Aorta (tissue), 5 donors: ENCODE measurements around the gene TADA1. TPM values are rescaled to one million over a fixed set of nuclear protein-coding genes. Genes with fewer than 3 reads are reported as not detected.

Source experiments
- ATAC-seq: fragments of 200-7000 bp; cut with Tn5 transposase; one replicate; pipeline ENCODE4 v1.9.1; 2022; ENCODE audit warnings: moderate library complexity; ENCODE audit not compliant: low FRiP score
- DNase-seq, 2 donors: peaks; one replicate each; pipeline ENCODE4 v3.0.0-alpha.2; 2020
- H3K27ac ChIP-seq, 2 donors: one replicate each; pipeline ENCODE4 v1.5.1; 2013; ENCODE audit warnings: low read length in 2 of 2, mild to moderate bottlenecking in 2 of 2, moderate library complexity in 2 of 2, control low read depth in 1 of 2, inconsistent platforms in 1 of 2, low read depth in 1 of 2
- H3K27me3 ChIP-seq, 2 donors: one replicate each; pipeline ENCODE4 v1.6.1; 2013; ENCODE audit warnings: control low read depth in 1 of 2, low read length in 1 of 2, mild to moderate bottlenecking in 1 of 2, moderate library complexity in 1 of 2; ENCODE audit not compliant: insufficient read depth in 2 of 2, control insufficient read depth in 1 of 2
- H3K36me3 ChIP-seq, 2 donors: one replicate each; pipeline ENCODE4 v1.6.1; 2013; ENCODE audit warnings: control low read depth in 1 of 2, low read length in 1 of 2, mild to moderate bottlenecking in 1 of 2; ENCODE audit not compliant: insufficient read depth in 2 of 2, control insufficient read depth in 1 of 2
- H3K4me1 ChIP-seq, 2 donors: one replicate each; pipeline ENCODE4 v1.6.1; 2013; ENCODE audit warnings: low read length in 2 of 2, control low read depth in 1 of 2, mild to moderate bottlenecking in 1 of 2, moderate library complexity in 1 of 2; ENCODE audit not compliant: insufficient read depth in 2 of 2, control insufficient read depth in 1 of 2
- H3K4me3 ChIP-seq, 2 donors: one replicate each; pipeline ENCODE4 v1.5.1; 2013; ENCODE audit warnings: low read length in 2 of 2, control low read depth in 1 of 2, mild to moderate bottlenecking in 1 of 2
- H3K9me3 ChIP-seq: one replicate; pipeline ENCODE4 v1.6.1; 2013; ENCODE audit warnings: mild to moderate bottlenecking, low read length; ENCODE audit not compliant: control insufficient read depth
- WGBS, 2 donors: extraction: QIAGEN DNeasy Blood & Tissue Kit; methylation state at CpG; one replicate each; pipeline ENCODE4 v1.1.7; 2013; 5-methylcytosine and 5-hydroxymethylcytosine counted together
- intact Hi-C, 2 donors: fragments of 100-400 bp; cut with DNase I; formaldehyde crosslinking; loops; one replicate each; pipeline versions ENCODE4 v1.14.2 to v1.15.0; 2022
- polyA plus RNA-seq, 2 donors: library from polyadenylated mRNA; stranded (reverse); fragments of 200-250 nt; gene quantifications; one replicate each; pipeline ENCODE4 v1.2.3, GENCODE V29; 2013
- total RNA-seq, 2 donors: library from RNA; stranded (reverse); fragmentation: NEBNext Ultra II Directional; extraction: Animal tissue kit (Norgen Biotek cat#: 25700); gene quantifications; one replicate each; pipeline ENCODE4 v1.2.1, GENCODE V29; 2021
- donor health status: healthy with polysubstance abuse.
- donor health status: Bipolar disorder and iron deficiency.
- donor health status: DM: no; HTN: no; CAD: no.
- donor health status: DM: no; HTN: no; CAD: no.
- donor health status: DM: yes; HTN: yes; CAD: no.

The TADA1 gene
- total and polyA plus RNA-seq, 4 donors, result 6.1 to 9.4 (median 6.6) TPM

- Histone ChIP-seq H3K9me3 (no peaks in the 10 kb centered on the region), H3K4me3 (no peak overlapping the region), H3K36me3 (no peaks in the 10 kb centered on the region), H3K4me1 (no peaks in the 10 kb centered on the region), H3K27me3 (no peaks in the 10 kb centered on the region), H3K27ac (no peak overlapping the region)
- 84 to 90% methylated on average over 1 of the region's 1 CpG for WGBS, 2 donors
- DNase-seq, result no peak
- ATAC-seq, result no peak
- intact Hi-C loops, result no loop called here
These were observed 27.2 kb upstream of the TADA1 start for GRCh38 chr1:166903232-166903631.

GRCh38 chr1:166902279-166902678 is 26.2 kb upstream of the TADA1 start:
- no peak overlapping the region for H3K27ac ChIP-seq
- 97 to 100% methylated on average over 1 of the region's 1 CpG for WGBS, 2 donors
- H3K4me1 ChIP-seq, result no peaks in the 10 kb centered on the region
- H3K27me3 ChIP-seq, result no peaks in the 10 kb centered on the region
- H3K9me3 ChIP-seq, result no peaks in the 10 kb centered on the region
- intact Hi-C loops, result no loop called here
- no peak for DNase-seq
- no peak overlapping the region for H3K4me3 ChIP-seq
- H3K36me3 ChIP-seq, result no peaks in the 10 kb centered on the region
- ATAC-seq, result no peak

- ATAC-seq (no peak), DNase-seq (no peak)
- Histone ChIP-seq H3K4me3 (no peak overlapping the region), H3K4me1 (no peaks in the 10 kb centered on the region), H3K27ac (no peak overlapping the region), H3K27me3 (no peaks in the 10 kb centered on the region), H3K36me3 (no peaks in the 10 kb centered on the region), H3K9me3 (no peaks in the 10 kb centered on the region)
- intact Hi-C loops, result no loop called here
- 13 to 14% methylated on average over 4 of the region's 4 CpGs for WGBS, 2 donors
These were observed 24.9 kb upstream of the TADA1 start for GRCh38 chr1:166900987-166901386.

- intact Hi-C loops, result no loop called here
- Histone ChIP-seq H3K36me3 (no peaks in the 10 kb centered on the region), H3K4me1 (no peaks in the 10 kb centered on the region), H3K27ac (no peak overlapping the region), H3K9me3 (no peaks in the 10 kb centered on the region), H3K4me3 (no peak overlapping the region), H3K27me3 (no peaks in the 10 kb centered on the region)
- no peak for DNase-seq
- no peak for ATAC-seq
These were observed 23.7 kb upstream of the TADA1 start for GRCh38 chr1:166899769-166900168.

GRCh38 chr1:166895766-166896165 is 19.7 kb upstream of the TADA1 start:
- H3K27ac ChIP-seq, result no peak overlapping the region
- no peaks in the 10 kb centered on the region for H3K9me3 ChIP-seq
- H3K36me3 ChIP-seq, result no peaks in the 10 kb centered on the region
- H3K27me3 ChIP-seq, result peaks cover 0 to 3% of the 10 kb centered on the region in 2 donors
- ATAC-seq (no peak), DNase-seq (no peak)
- H3K4me1 ChIP-seq, result no peaks in the 10 kb centered on the region
- intact Hi-C loops, result no loop called here
- no peak overlapping the region for H3K4me3 ChIP-seq
- WGBS, 2 donors, result 79 to 81% methylated on average over 4 of the region's 4 CpGs

- H3K9me3 ChIP-seq, result no peaks in the 10 kb centered on the region
- no peaks in the 10 kb centered on the region for H3K4me1 ChIP-seq
- no peak overlapping the region for H3K27ac ChIP-seq
- H3K4me3 ChIP-seq, result no peak overlapping the region
- no peaks in the 10 kb centered on the region for H3K36me3 ChIP-seq
- no peak for DNase-seq
- intact Hi-C loops, result loop anchor here in 1 of 2 donors (5.0 kb wide), 1 partner anchor 168 kb away; no protein-coding TSS in a partner anchor
- peaks cover 0 to 3% of the 10 kb centered on the region in 2 donors for H3K27me3 ChIP-seq
- ATAC-seq, result no peak
These were observed 13.7 kb upstream of the TADA1 start for GRCh38 chr1:166889776-166890175.

- WGBS, 2 donors, result 86 to 91% methylated on average over 4 of the region's 4 CpGs
- H3K36me3 ChIP-seq, result no peaks in the 10 kb centered on the region
- ATAC-seq, result no peak
- H3K4me1 ChIP-seq, result no peaks in the 10 kb centered on the region
- no peaks in the 10 kb centered on the region for H3K9me3 ChIP-seq
- intact Hi-C loops, result loop anchor here in 1 of 2 donors (5.0 kb wide), 1 partner anchor 169 kb away; no protein-coding TSS in a partner anchor
- DNase-seq, result no peak
- no peak overlapping the region for H3K27ac ChIP-seq
- no peak overlapping the region for H3K4me3 ChIP-seq
- peaks cover 0 to 3% of the 10 kb centered on the region in 2 donors for H3K27me3 ChIP-seq
These were observed 12.5 kb upstream of the TADA1 start for GRCh38 chr1:166888373-166889111.

- Histone ChIP-seq H3K9me3 (no peaks in the 10 kb centered on the region), H3K4me1 (no peaks in the 10 kb centered on the region), H3K27ac (no peak overlapping the region), H3K4me3 (no peak overlapping the region), H3K36me3 (no peaks in the 10 kb centered on the region), H3K27me3 (no peaks in the 10 kb centered on the region)
- ATAC-seq (no peak), DNase-seq (no peak)
- intact Hi-C loops, result loop anchor here (1.0 to 5.0 kb wide), 2 partner anchors 172 to 174 kb away; no protein-coding TSS in a partner anchor
- 95 to 96% methylated on average over 3 of the region's 3 CpGs for WGBS, 2 donors
These were observed 8.9 kb upstream of the TADA1 start for GRCh38 chr1:166884971-166885370.

GRCh38 chr1:166884040-166884642 is 8.1 kb upstream of the TADA1 start:
- H3K4me1 ChIP-seq, result no peaks in the 10 kb centered on the region
- intact Hi-C loops, result loop anchor here in 1 of 2 donors (1.0 kb wide), 1 partner anchor 175 kb away; no protein-coding TSS in a partner anchor
- no peaks in the 10 kb centered on the region for H3K27me3 ChIP-seq
- H3K9me3 ChIP-seq, result no peaks in the 10 kb centered on the region
- 6 to 10% methylated on average over 44 of the region's 44 CpGs for WGBS, 2 donors
- no peak overlapping the region for H3K27ac ChIP-seq
- no peak overlapping the region for H3K4me3 ChIP-seq
- peak; percentile 75 for ATAC-seq
- H3K36me3 ChIP-seq, result no peaks in the 10 kb centered on the region
- DNase-seq, result peak; percentile 61 to 83
